Measurements from ENCODE around the gene TMEM26. TPM values are rescaled to one million over a fixed set of nuclear protein-coding genes. Genes with fewer than 3 reads are reported as not detected.

The TMEM26 gene
- total and polyA plus RNA-seq, 2 of the 8 experiments (the other 6 are each of a cell fraction or from before 2014, with no cell fraction given) = 1.6 to 2.8 TPM

DNA sequence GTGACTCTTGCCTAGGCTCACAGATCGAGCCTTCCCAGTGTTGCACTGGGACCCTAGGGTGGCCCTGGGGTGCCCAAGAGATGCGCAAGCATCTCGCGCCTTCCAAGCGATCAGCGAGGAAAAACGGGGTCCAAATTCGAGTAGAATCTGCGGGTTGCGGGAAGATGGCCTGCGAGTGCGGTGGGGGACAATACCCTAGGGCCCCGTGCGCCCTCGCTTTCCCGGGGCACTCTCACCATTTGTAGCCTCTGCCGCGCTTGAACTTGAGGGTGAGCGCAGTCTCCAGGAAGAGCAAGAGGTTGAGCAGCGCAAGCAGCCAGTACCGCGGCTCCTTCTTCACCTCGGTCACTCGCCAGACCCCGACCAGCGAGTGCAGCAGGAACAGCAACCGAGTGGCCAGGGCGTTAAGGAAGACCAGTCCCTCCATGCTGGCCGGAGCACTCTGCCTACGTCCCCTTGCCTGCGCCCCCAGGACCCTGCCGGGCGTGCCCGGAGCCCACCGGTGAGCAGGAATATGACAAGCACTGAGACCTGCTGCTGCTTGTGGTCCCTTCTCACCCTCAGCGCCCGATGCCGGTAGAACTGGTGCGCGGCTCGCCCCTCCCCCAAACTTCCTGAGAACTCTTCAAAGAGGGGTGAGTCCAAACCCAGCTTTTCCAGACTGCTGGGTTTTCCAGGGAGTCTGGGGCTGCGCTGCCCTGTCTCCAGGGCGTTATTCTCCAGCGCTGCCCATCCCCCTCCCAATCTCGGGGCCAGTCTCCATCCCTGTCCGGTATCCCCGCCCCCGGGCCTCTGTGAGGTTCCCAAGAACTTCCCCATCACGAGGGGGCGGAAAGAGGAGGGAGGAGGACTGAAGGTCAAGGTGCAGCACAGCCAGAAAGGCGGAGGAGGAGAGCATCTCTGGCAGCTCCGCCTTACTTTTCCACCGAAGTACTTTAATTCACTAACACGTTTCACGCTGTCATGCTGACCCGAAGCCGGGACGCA is at the start of gene TMEM26 (continued):
- TF ChIP-seq TAF1 (IDR thresholded peaks at IDR 0.05; ENCODE audit: low read depth, low read length) = peak; percentile 51; the same call in 1 of the 2 replicates
- peak; percentile 12 for TF ChIP-seq YY1 (IDR thresholded peaks at IDR 0.05; ENCODE audit: low read depth, low read length)
- peak; percentile 95 for TF ChIP-seq ASH2L (IDR thresholded peaks at IDR 0.05; ENCODE audit: low read length)
- TF ChIP-seq GTF2F1 (IDR thresholded peaks at IDR 0.05; ENCODE audit: borderline replicate concordance, low read depth, low read length) = no peak
- TF ChIP-seq RFX5 (IDR thresholded peaks at IDR 0.05; ENCODE audit: borderline replicate concordance, low read depth, low read length) = no peak
- peak; percentile 54; the same call in 1 of the 2 replicates for TF ChIP-seq SP1 (IDR thresholded peaks at IDR 0.05; ENCODE audit: low read depth, low read length)
- peak; percentile 56; the same call in 1 of the 2 replicates for TF ChIP-seq EGR1 (IDR thresholded peaks at IDR 0.05; ENCODE audit: borderline replicate concordance, low read depth, low read length)
- TF ChIP-seq EZH2 (IDR thresholded peaks at IDR 0.05; ENCODE audit: low read depth, low read length, severe bottlenecking) = peak; percentile 60
